CD4-positive, alpha-beta T cell treated with Interferon gamma for 1 hour (primary cell): ENCODE measurements around the gene SCTR.

Experiments
- DNase-seq: peaks from one replicate; pipeline ENCODE4 v3.0.0-alpha.2; 2020

The SCTR gene

GRCh38 chr2:119402645-119403560 is 121.4 kb downstream of the SCTR start:
- DNase-seq: no peak

- DNase-seq: no peak
Measured at GRCh38 chr2:119402106-119402505, 122.2 kb downstream of the SCTR start.

GRCh38 chr2:119397196-119397595 is 127.1 kb downstream of the SCTR start:
- no peak for DNase-seq

- DNase-seq: no peak
Measured at GRCh38 chr2:119393971-119394748, 130.1 kb downstream of the SCTR start.
